ENCODE data around the gene GAS6.

Gene GAS6

GRCh38 chr13:113853518-113854237, 10.2 kb downstream of the GAS6 start:
- no peak for TF ChIP-seq CTCF (IDR thresholded peaks at IDR 0.05; ENCODE audit: extremely low read depth, missing control alignments)
- DNase-seq (ENCODE audit: low spot score): no peak

- no peak for DNase-seq (ENCODE audit: low spot score)
- no peak for TF ChIP-seq CTCF (IDR thresholded peaks at IDR 0.05; ENCODE audit: extremely low read depth, missing control alignments)
These were observed 11.0 kb downstream of the GAS6 start for GRCh38 chr13:113852536-113853517.

- DNase-seq (ENCODE audit: low spot score): no peak
- no peak for TF ChIP-seq CTCF (IDR thresholded peaks at IDR 0.05; ENCODE audit: extremely low read depth, missing control alignments)
These were observed 11.9 kb downstream of the GAS6 start for GRCh38 chr13:113851826-113852535.

- no peak for DNase-seq (ENCODE audit: low spot score)
- no peak for TF ChIP-seq CTCF (IDR thresholded peaks at IDR 0.05; ENCODE audit: extremely low read depth, missing control alignments)
These were observed 12.4 kb downstream of the GAS6 start for GRCh38 chr13:113851480-113851803.

- no peak for TF ChIP-seq CTCF (IDR thresholded peaks at IDR 0.05; ENCODE audit: extremely low read depth, missing control alignments)
- DNase-seq (ENCODE audit: low spot score): no peak
These were observed 13.0 kb downstream of the GAS6 start for GRCh38 chr13:113850722-113851479.

GRCh38 chr13:113849981-113850721, 13.7 kb downstream of the GAS6 start:
- no peak for TF ChIP-seq CTCF (IDR thresholded peaks at IDR 0.05; ENCODE audit: extremely low read depth, missing control alignments)
- no peak for DNase-seq (ENCODE audit: low spot score)
